Transverse colon (tissue), 4 donors: Measurements from ENCODE around the gene CACNA2D2.

Experiments
- POLR2AphosphoS5 ChIP-seq, 3 donors: sonication (generic); formaldehyde crosslinking; IDR thresholded peaks; one replicate each; pipeline ENCODE4 v1.6.1; 2016; ENCODE audit warnings: antibody characterized with exemption in 3 of 3
- TF ChIP-seq, protein P1 (sequence below), 5 experiments: fragments of 200-600 bp in 3 of 5; fragments of 450-650 bp in 2 of 5; sonication (generic) in 3 of 5; IDR thresholded peaks; 1 replicate in 2 of 5; 2 replicates in 3 of 5; pipeline ENCODE4 v1.5.1; 2016 to 2017; ENCODE audit warnings: antibody characterized with exemption in 5 of 5, inconsistent platforms in 3 of 5, mild to moderate bottlenecking in 2 of 5, moderate library complexity in 1 of 5

DNA sequence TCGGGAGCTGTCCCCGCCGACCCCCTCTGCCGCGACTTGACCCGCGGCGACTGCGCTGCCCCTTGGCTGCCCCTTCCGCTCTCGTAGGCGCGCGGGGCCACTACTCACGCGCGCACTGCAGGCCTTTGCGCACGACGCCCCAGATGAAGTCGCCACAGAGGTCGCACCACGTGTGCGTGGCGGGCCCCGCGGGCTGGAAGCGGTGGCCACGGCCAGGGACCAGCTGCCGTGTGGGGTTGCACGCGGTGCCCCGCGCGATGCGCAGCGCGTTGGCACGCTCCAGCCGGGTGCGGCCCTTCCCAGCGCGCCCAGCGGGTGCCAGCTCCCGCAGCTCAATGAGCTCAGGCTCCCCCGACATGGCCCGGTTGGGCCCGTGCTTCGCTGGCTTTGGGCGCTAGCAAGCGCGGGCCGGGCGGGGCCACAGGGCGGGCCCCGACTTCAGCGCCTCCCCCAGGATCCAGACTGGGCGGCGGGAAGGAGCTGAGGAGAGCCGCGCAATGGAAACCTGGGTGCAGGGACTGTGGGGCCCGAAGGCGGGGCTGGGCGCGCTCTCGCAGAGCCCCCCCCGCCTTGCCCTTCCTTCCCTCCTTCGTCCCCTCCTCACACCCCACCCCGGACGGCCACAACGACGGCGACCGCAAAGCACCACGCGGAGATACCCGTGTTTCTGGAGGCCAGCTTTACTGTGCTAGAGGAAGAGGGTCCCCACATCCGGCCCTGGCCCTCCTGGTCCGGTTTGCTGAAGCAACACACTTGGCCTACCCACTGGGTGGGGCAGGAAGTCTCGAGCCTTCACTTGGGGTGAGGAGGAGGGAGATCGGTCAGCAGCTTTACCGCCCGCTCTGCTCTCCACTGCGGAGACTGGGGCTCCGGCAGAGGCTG lies 162.7 kb downstream of the CACNA2D2 start, which contains the start of gene RASSF1:
- TF ChIP-seq, protein P1, sequence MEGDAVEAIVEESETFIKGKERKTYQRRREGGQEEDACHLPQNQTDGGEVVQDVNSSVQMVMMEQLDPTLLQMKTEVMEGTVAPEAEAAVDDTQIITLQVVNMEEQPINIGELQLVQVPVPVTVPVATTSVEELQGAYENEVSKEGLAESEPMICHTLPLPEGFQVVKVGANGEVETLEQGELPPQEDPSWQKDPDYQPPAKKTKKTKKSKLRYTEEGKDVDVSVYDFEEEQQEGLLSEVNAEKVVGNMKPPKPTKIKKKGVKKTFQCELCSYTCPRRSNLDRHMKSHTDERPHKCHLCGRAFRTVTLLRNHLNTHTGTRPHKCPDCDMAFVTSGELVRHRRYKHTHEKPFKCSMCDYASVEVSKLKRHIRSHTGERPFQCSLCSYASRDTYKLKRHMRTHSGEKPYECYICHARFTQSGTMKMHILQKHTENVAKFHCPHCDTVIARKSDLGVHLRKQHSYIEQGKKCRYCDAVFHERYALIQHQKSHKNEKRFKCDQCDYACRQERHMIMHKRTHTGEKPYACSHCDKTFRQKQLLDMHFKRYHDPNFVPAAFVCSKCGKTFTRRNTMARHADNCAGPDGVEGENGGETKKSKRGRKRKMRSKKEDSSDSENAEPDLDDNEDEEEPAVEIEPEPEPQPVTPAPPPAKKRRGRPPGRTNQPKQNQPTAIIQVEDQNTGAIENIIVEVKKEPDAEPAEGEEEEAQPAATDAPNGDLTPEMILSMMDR (IDR thresholded peaks at IDR 0.05), result no peak
- TF ChIP-seq POLR2AphosphoS5 (IDR thresholded peaks at IDR 0.05), result peak; percentile 29 to 53 (median 36)
